A549 (cell line): Measurements from ENCODE around the gene CPEB2. TPM values are rescaled to one million over a fixed set of nuclear protein-coding genes. Genes with fewer than 3 reads are reported as not detected.

Source experiments
- ATAC-seq, 2 experiments: fragments of 200-7000 bp in 1 of 2; fragments of >200 bp in 1 of 2; cut with Nextera tagmentation in 1 of 2; cut with Tn5 transposase in 1 of 2; 3 replicates each; pipeline versions ENCODE4 v1.8.0 to v1.9.1; 2018 to 2020; ENCODE audit warnings: mild to moderate bottlenecking in 1 of 2, moderate library complexity in 1 of 2
- CTCF ChIA-PET: fragments of 300-600 bp; sonication (Branson Sonifier 250); formaldehyde crosslinking; extraction: SDS; loops from one replicate; lab custom pipeline; 2021; ENCODE audit warnings: antibody characterized with exemption, inconsistent platforms; lab: Yijun Ruan, JAX
- POLR2A ChIA-PET: fragments of 350-600 bp; formaldehyde crosslinking; extraction: SDS; loops from one replicate; lab custom pipeline; 2021; ENCODE audit warnings: antibody characterized with exemption, inconsistent platforms; lab: Yijun Ruan, JAX
- DNase-seq, 2 experiments: peaks; one replicate each; pipeline versions ENCODE4 v3.0.0 to v3.0.0-alpha.2; 2011 to 2016; ENCODE audit warnings: low read depth in 1 of 2, low spot score in 1 of 2
- FAIRE-seq: peaks from 2 replicates; lab custom pipeline; 2011; peaks lifted over from hg19 to GRCh38; lab: Jason Lieb, UNC
- H3K27ac ChIP-seq, 2 experiments: fragments of >200 bp; sonication (Bioruptor Twin); formaldehyde crosslinking; 3 replicates each; pipeline ENCODE4 v1.5.1; 2016 to 2017
- H3K4me1 ChIP-seq: fragments of >200 bp; sonication (Bioruptor Twin); formaldehyde crosslinking; 3 replicates; pipeline ENCODE4 v1.6.1; 2016
- H3K4me2 ChIP-seq: fragments of >200 bp; sonication (Bioruptor Twin); formaldehyde crosslinking; 3 replicates; pipeline ENCODE4 v1.6.1; 2016
- H3K4me3 ChIP-seq: fragments of >200 bp; sonication (Bioruptor Twin); formaldehyde crosslinking; 3 replicates; pipeline ENCODE4 v1.5.1; 2016
- H3K9me3 ChIP-seq: fragments of >200 bp; sonication (Bioruptor Twin); formaldehyde crosslinking; 3 replicates; pipeline ENCODE4 v1.6.1; 2016
- BHLHE40 ChIP-seq: IDR thresholded peaks from 2 replicates; pipeline ENCODE4 v1.6.1; 2012; ENCODE audit warnings: low read depth, low read length, inconsistent platforms
- CHD2 ChIP-seq: fragments of 150-350 bp; IDR thresholded peaks from 2 replicates; pipeline ENCODE4 v1.6.1; 2014; ENCODE audit warnings: low read length; ENCODE audit not compliant: partially characterized antibody
- CTCF ChIP-seq: fragments of >200 bp; sonication (Bioruptor Twin); formaldehyde crosslinking; IDR thresholded peaks from 3 replicates; pipeline ENCODE4 v1.5.1; 2016
- EHF ChIP-seq: fragments of 250-450 bp; sonication (Bioruptor Pico); IDR thresholded peaks from 2 replicates; pipeline ENCODE4 v1.5.0; 2020; ENCODE audit warnings: mild to moderate bottlenecking
- FOSB ChIP-seq: fragments of 250-450 bp; sonication (Bioruptor Pico); IDR thresholded peaks from 2 replicates; pipeline ENCODE4 v1.5.0; 2020; ENCODE audit warnings: mild to moderate bottlenecking, moderate library complexity
- FOSL2 ChIP-seq, 2 experiments: fragments of 450-650 bp in 1 of 2; fragments of >200 bp in 1 of 2; sonication (Bioruptor Twin) in 1 of 2; formaldehyde crosslinking; IDR thresholded peaks; 2 replicates each; pipeline versions ENCODE4 v1.5.0 to v1.6.1; 2016 to 2020; ENCODE audit warnings: mild to moderate bottlenecking in 1 of 2, moderate library complexity in 1 of 2
- HEYL ChIP-seq: fragments of 250-450 bp; sonication (Bioruptor Pico); IDR thresholded peaks from 2 replicates; pipeline ENCODE4 v1.8.0; 2021; ENCODE audit warnings: mild to moderate bottlenecking, moderate library complexity
- JUN ChIP-seq, 2 experiments: fragments of >200 bp; sonication (Bioruptor Twin); formaldehyde crosslinking; IDR thresholded peaks; 2 replicates in 1 of 2; 3 replicates in 1 of 2; pipeline ENCODE4 v1.6.1; 2016 to 2017
- JUNB ChIP-seq: fragments of >200 bp; sonication (Bioruptor Twin); formaldehyde crosslinking; IDR thresholded peaks from 2 replicates; pipeline ENCODE4 v1.6.1; 2016
- MAX ChIP-seq: IDR thresholded peaks from 2 replicates; pipeline ENCODE4 v1.6.1; 2012
- MAZ ChIP-seq: fragments of 150-350 bp; IDR thresholded peaks from 2 replicates; pipeline ENCODE4 v1.6.1; 2014; ENCODE audit warnings: antibody characterized with exemption, low read depth, low read length, borderline replicate concordance
- MYC ChIP-seq: IDR thresholded peaks from 2 replicates; pipeline ENCODE4 v1.6.1; 2012; ENCODE audit warnings: mild to moderate bottlenecking, inconsistent platforms, low read length, improper control_type of control experiment, borderline replicate concordance
- NPAS2 ChIP-seq: fragments of 250-450 bp; sonication (Bioruptor Pico); IDR thresholded peaks from 2 replicates; pipeline ENCODE4 v1.8.0; 2022; ENCODE audit warnings: mild to moderate bottlenecking, moderate library complexity, borderline replicate concordance
- NR3C1 ChIP-seq: fragments of >200 bp; sonication (Bioruptor Twin); formaldehyde crosslinking; IDR thresholded peaks from 3 replicates; pipeline ENCODE4 v1.6.1; 2017
- PBX3 ChIP-seq: IDR thresholded peaks from 2 replicates; pipeline ENCODE4 v1.6.1; 2012
- PHF8 ChIP-seq: fragments of 200-600 bp; sonication (generic); IDR thresholded peaks from 2 replicates; pipeline ENCODE4 v1.6.1; 2016; ENCODE audit warnings: low read depth, mild to moderate bottlenecking, antibody characterized with exemption, moderate library complexity, borderline replicate concordance
- POLR2A ChIP-seq: IDR thresholded peaks from 2 replicates; pipeline ENCODE4 v1.6.1; 2012; ENCODE audit warnings: mild to moderate bottlenecking, low read length
- POLR2AphosphoS2 ChIP-seq: conservative IDR thresholded peaks from 2 replicates; pipeline ENCODE4 v1.6.1; 2012; ENCODE audit warnings: low read length, improper control_type of control experiment, inconsistent platforms
- RAD21 ChIP-seq, 2 experiments: fragments of >200 bp in 1 of 2; sonication (Bioruptor Twin) in 1 of 2; formaldehyde crosslinking in 1 of 2; IDR thresholded peaks in 1 of 2; conservative IDR thresholded peaks in 1 of 2; 2 replicates in 1 of 2; 3 replicates in 1 of 2; pipeline ENCODE4 v1.6.1; 2012 to 2018; ENCODE audit warnings: inconsistent platforms in 1 of 2
- RARB ChIP-seq: fragments of 250-450 bp; sonication (Bioruptor Pico); IDR thresholded peaks from 2 replicates; pipeline ENCODE4 v1.8.0; 2021; ENCODE audit warnings: mild to moderate bottlenecking, moderate library complexity
- RFX5 ChIP-seq: fragments of 450-650 bp; IDR thresholded peaks from 2 replicates; pipeline ENCODE4 v1.7.1; 2014; ENCODE audit warnings: antibody characterized with exemption, mild to moderate bottlenecking, moderate library complexity
- SMC3 ChIP-seq: fragments of >200 bp; sonication (Bioruptor Twin); formaldehyde crosslinking; IDR thresholded peaks from 3 replicates; pipeline ENCODE4 v1.6.1; 2018; ENCODE audit warnings: inconsistent platforms
- TFCP2L1 ChIP-seq: fragments of 250-450 bp; sonication (Bioruptor Pico); IDR thresholded peaks from 2 replicates; pipeline ENCODE4 v1.5.0; 2021; ENCODE audit warnings: mild to moderate bottlenecking
- TP53 ChIP-seq: fragments of 250-450 bp; sonication (Bioruptor Pico); IDR thresholded peaks from 2 replicates; pipeline ENCODE4 v1.5.0; 2021; ENCODE audit warnings: mild to moderate bottlenecking, moderate library complexity
- ZC3H11A ChIP-seq: fragments of 450-650 bp; IDR thresholded peaks from 2 replicates; pipeline ENCODE4 v1.6.1; 2014; ENCODE audit warnings: antibody characterized with exemption, mild to moderate bottlenecking
- ZNF302 ChIP-seq: fragments of 250-450 bp; sonication (Bioruptor Pico); IDR thresholded peaks from 2 replicates; pipeline ENCODE4 v1.9.0; 2021; ENCODE audit warnings: inconsistent platforms, mild to moderate bottlenecking, moderate library complexity
- WGBS: methylation state at CpG from one replicate; pipeline ENCODE4 v1.1.6; 2017; ENCODE audit errors: missing lambda C conversion rate; 5-methylcytosine and 5-hydroxymethylcytosine counted together
- polyA plus RNA-seq, 4 experiments: library from polyadenylated mRNA; depleted of rRNA in 3 of 4; stranded (reverse); fragments of >200 nt; fragmentation: RNase III in 1 of 4; extraction: RNeasy Plus Mini Kit Qiagen cat#74134 plus additional on column Dnase treatment in 1 of 4; gene quantifications; 2 replicates in 3 of 4; 3 replicates in 1 of 4; pipeline ENCODE4 v1.2.3, GENCODE V29; 2011 to 2017

The CPEB2 gene
- polyA plus RNA-seq, 2 of the 4 experiments (the other 2 are of a cell fraction), result 16.2 to 16.8 TPM

DNA sequence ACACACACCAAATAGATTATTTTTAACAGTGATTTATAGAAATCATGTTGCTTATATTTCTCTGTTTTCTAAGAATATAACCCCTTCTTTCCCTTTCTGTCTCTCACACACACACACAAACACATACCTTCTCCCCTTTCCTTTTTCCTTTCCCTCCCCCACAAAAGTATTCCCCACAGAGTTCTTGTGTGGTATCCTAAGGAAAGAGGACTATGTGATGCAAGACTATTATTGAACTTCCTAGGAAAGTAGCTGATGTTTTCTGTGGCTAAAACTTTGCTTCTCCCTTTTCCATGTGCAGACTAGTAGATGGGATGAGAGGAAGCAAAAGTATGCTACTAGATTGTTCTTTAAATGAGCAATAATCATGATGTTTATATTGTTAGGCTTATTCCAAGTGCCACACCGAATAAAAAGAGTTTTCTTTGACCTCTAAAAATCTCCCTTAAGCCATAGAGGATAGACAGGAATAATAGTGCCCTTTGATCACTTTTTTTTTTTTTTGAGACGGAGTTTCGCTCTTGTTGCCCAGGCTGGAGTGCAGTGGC lies 38.7 kb downstream of the CPEB2 start:
- 80% methylated on average over 3 of the region's 3 CpGs for WGBS
- POLR2A ChIA-PET, result interaction anchor here (0.6 kb wide), 1 partner anchor 30 kb away, joined by 5 read pairs; no protein-coding TSS in a partner anchor
- no peak for FAIRE-seq

DNA sequence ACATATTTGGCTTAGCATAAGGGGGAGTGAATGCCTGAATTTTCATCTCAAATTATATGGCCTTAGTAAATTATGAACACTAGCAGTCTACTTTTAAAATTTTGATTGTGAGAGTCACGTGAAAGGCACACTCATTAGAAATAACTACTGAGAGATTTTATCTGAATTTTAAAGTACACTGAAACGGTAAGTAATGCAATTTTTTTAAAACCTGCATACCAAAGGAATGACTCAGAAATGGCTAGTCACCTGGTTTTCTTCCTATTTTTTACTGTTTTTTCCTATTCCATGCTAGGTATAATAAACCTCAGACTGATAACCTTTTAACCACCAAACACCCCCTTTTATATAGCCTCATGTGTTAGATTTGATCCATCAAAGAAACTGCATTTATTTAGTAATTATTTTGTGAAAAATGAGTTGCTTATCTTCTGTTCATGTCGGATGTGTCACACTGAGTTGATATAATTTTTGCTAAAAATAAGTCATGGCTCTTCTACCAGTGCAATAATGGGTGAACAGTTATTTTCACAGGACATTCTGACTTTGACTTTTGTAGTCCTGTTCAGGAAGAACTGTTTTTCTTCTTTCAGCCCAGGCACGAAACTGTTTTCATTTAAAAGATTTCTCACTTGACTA lies 40.4 kb downstream of the CPEB2 start:
- TF ChIP-seq FOSL2 (IDR thresholded peaks at IDR 0.05) (no peak), FOSL2 (CRISPR knock-in tag; IDR thresholded peaks at IDR 0.05) (peak; percentile 36), CHD2 (no peak)
- TF ChIP-seq, all 56 proteins: peak for 1
- H3K4me3 ChIP-seq, result no peak overlapping the region
- no peaks in the 10 kb centered on the region for H3K9me3 ChIP-seq
- peaks cover 51% of the 10 kb centered on the region for H3K4me1 ChIP-seq
- ChIA-PET CTCF (interaction anchor here (1.3 kb wide), 1 partner anchor 121 kb away, joined by 3 read pairs; no protein-coding TSS in a partner anchor), POLR2A (no interaction called here)
- peak overlapping the region; percentile 5; the same call in 1 of the 3 replicates for H3K4me2 ChIP-seq
- ATAC-seq, result no peak
- 58% methylated on average over 4 of the region's 4 CpGs for WGBS
- H3K27ac ChIP-seq, result peak overlapping the region in 1 of 2 experiments; percentile 58; a peak in 1 of 6 replicates
- FAIRE-seq, result no peak
- DNase-seq, result no peak

More for the DNA sequence above, 38.7 kb downstream of the CPEB2 start:
- ATAC-seq (no peak), DNase-seq (no peak)
- H3K27ac ChIP-seq, result peak overlapping the region in 1 of 2 experiments; percentile 30; a peak in 2 of 6 replicates
- H3K4me3 ChIP-seq, result no peak overlapping the region
- H3K4me2 ChIP-seq, result peak overlapping the region; percentile 24; the same call in 2 of the 3 replicates
- peaks cover 51% of the 10 kb centered on the region for H3K4me1 ChIP-seq
- no peaks in the 10 kb centered on the region for H3K9me3 ChIP-seq
- TF ChIP-seq POLR2AphosphoS2, result no peak
- TF ChIP-seq RAD21 (conservative IDR thresholded peaks at IDR 0.05 in 1 of 2, IDR thresholded peaks at IDR 0.05 in 1 of 2), result no peak
- no peak for TF ChIP-seq RFX5
- TF ChIP-seq MYC, result no peak
- TF ChIP-seq FOSL2 (IDR thresholded peaks at IDR 0.05), result no peak
- TF ChIP-seq FOSL2 (CRISPR knock-in tag; IDR thresholded peaks at IDR 0.05), result no peak
- no peak for TF ChIP-seq NR3C1
- no peak for TF ChIP-seq TFCP2L1 (CRISPR knock-in tag)
- no peak for TF ChIP-seq MAX
- CTCF ChIA-PET, result interaction anchor here (1.3 kb wide), 1 partner anchor 156 kb away, joined by 3 read pairs; no protein-coding TSS in a partner anchor

DNA sequence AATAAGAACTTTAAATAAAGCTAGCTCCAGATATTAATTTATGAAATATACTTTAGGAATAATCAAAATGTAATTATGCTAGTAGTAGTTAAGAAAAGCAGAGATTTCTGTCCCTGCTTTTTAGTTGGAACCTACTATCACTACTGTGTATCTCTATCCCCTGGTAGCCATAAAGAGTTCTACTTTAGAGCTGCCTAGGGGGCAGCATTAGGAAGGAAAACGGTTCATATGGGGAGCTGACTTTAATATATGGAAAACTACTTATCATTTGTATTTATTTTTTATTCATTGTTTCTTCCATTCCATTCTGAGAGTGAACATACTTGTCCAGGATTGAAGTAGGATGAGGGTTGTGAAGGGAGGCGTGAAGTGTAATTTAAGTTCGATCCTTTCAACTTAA lies 40.9 kb downstream of the CPEB2 start:
- peak; percentile 29; the same call in 2 of the 3 replicates for TF ChIP-seq CTCF
- TF ChIP-seq HEYL, result no peak
- TF ChIP-seq POLR2AphosphoS2, result no peak
- no peak for TF ChIP-seq NPAS2 (CRISPR knock-in tag)
- TF ChIP-seq RAD21 (conservative IDR thresholded peaks at IDR 0.05 in 1 of 2, IDR thresholded peaks at IDR 0.05 in 1 of 2), result 0 out of 5 replicates have a peak, but pooled peaks of 1 of the 2 experiments have one; percentile 14
- no peak for TF ChIP-seq ZC3H11A
- Histone ChIP-seq H3K4me2 (no peak overlapping the region), H3K4me1 (peaks cover 51% of the 10 kb centered on the region), H3K9me3 (no peaks in the 10 kb centered on the region), H3K4me3 (no peak overlapping the region), H3K27ac (no peak overlapping the region)
- CTCF ChIA-PET, result interaction anchor here (1.3 kb wide), 1 partner anchor 120 kb away, joined by 3 read pairs; no protein-coding TSS in a partner anchor
- ATAC-seq (peak in 1 of 2 experiments; percentile 44; a peak in 1 of 6 replicates), FAIRE-seq (no peak), DNase-seq (peak in 1 of 2 experiments; percentile 7)
- POLR2A ChIA-PET, result no interaction called here
- WGBS, result 72% methylated on average over 3 of the region's 3 CpGs

DNA sequence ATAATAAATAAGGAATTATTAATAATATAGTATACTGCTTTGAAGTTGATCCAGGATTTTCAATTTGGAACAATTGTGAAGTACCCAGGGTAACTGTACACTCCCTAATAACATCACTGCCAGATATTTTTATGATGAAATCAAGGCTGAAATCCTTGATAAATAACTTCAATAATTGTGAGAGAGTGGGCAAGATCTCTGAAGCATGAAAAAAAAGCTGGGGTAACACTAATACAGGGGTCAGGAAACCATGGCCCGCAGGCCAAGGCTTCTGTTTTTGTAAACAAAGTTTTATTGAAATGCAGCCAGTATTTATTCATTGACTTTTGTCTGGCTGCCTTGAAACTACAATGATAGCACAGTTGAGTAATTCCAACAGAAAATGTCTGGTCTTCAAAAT lies 41.6 kb downstream of the CPEB2 start:
- H3K4me3 ChIP-seq, result no peak overlapping the region
- ChIA-PET POLR2A (no interaction called here), CTCF (interaction anchor here (1.3 kb wide), 1 partner anchor 120 kb away, joined by 3 read pairs; no protein-coding TSS in a partner anchor)
- FAIRE-seq (no peak), ATAC-seq (no peak), DNase-seq (no peak)
- 0 out of 3 replicates have a peak overlapping the region, but pooled peaks have one; percentile 6 for H3K4me2 ChIP-seq
- 0 out of 6 replicates have a peak overlapping the region, but pooled peaks of 1 of the 2 experiments have one; percentile 34 for H3K27ac ChIP-seq
- WGBS, result 76% methylated on average over 1 of the region's 1 CpG
- H3K4me1 ChIP-seq, result peaks cover 47% of the 10 kb centered on the region
- H3K9me3 ChIP-seq, result no peaks in the 10 kb centered on the region
- TF ChIP-seq RAD21 (conservative IDR thresholded peaks at IDR 0.05 in 1 of 2, IDR thresholded peaks at IDR 0.05 in 1 of 2) (no peak), FOSB (CRISPR knock-in tag) (no peak), MAZ (no peak), JUN (IDR thresholded peaks at IDR 0.05) (no peak), BHLHE40 (no peak), SMC3 (no peak), ZNF302 (CRISPR knock-in tag) (no peak), EHF (no peak), TP53 (no peak), RARB (CRISPR knock-in tag) (no peak), NR3C1 (no peak), PHF8 (no peak), JUNB (no peak), POLR2A (no peak), CHD2 (no peak), PBX3 (no peak)
